Small intestine (tissue), 7 donors: ENCODE data around the gene TFAM. TPM values are rescaled to one million over a fixed set of nuclear protein-coding genes. Genes with fewer than 3 reads are reported as not detected.

Experiments
- DNase-seq, 2 donors: peaks; one replicate each; pipeline versions ENCODE4 v3.0.0 to v3.0.0-alpha.2; 2013
- FAIRE-seq: peaks from 2 replicates; lab custom pipeline; 2012; peaks lifted over from hg19 to GRCh38; lab: Jason Lieb, UNC
- H3K27ac ChIP-seq, 3 donors: one replicate each; pipeline ENCODE4 v1.5.1; 2013; ENCODE audit warnings: low read length in 2 of 3, mild to moderate bottlenecking in 2 of 3, control low read depth in 1 of 3, inconsistent platforms in 1 of 3, low read depth in 1 of 3, moderate library complexity in 1 of 3
- H3K27me3 ChIP-seq, 3 donors: one replicate each; pipeline ENCODE4 v1.6.1; 2013; ENCODE audit warnings: low read length in 3 of 3, inconsistent platforms in 1 of 3; ENCODE audit not compliant: control insufficient read depth in 3 of 3, insufficient read depth in 3 of 3
- H3K36me3 ChIP-seq, 3 donors: one replicate each; pipeline ENCODE4 v1.6.1; 2013; ENCODE audit warnings: low read length in 3 of 3, inconsistent platforms in 1 of 3, low read depth in 1 of 3, mild to moderate bottlenecking in 1 of 3, moderate library complexity in 1 of 3; ENCODE audit not compliant: control insufficient read depth in 3 of 3, insufficient read depth in 2 of 3
- H3K4me1 ChIP-seq, 3 donors: one replicate each; pipeline ENCODE4 v1.6.1; 2013; ENCODE audit warnings: low read length in 2 of 3, inconsistent platforms in 1 of 3, low read depth in 1 of 3, mild to moderate bottlenecking in 1 of 3, moderate library complexity in 1 of 3; ENCODE audit not compliant: control insufficient read depth in 3 of 3, insufficient read depth in 2 of 3
- H3K4me3 ChIP-seq, 3 donors: one replicate each; pipeline ENCODE4 v1.5.1; 2013; ENCODE audit warnings: low read length in 3 of 3, control low read depth in 1 of 3, inconsistent platforms in 1 of 3, low read depth in 1 of 3, mild to moderate bottlenecking in 1 of 3, moderate library complexity in 1 of 3
- H3K9me3 ChIP-seq, 2 donors: one replicate each; pipeline ENCODE4 v1.6.1; 2013; ENCODE audit warnings: low read depth in 1 of 2, low read length in 1 of 2; ENCODE audit not compliant: control insufficient read depth in 2 of 2, insufficient read depth in 1 of 2
- WGBS, 3 donors: extraction: QIAGEN DNeasy Blood & Tissue Kit; methylation state at CpG; one replicate each; pipeline ENCODE4 v1.1.7; 2013; 5-methylcytosine and 5-hydroxymethylcytosine counted together
- polyA plus RNA-seq, 4 donors: library from polyadenylated mRNA; stranded (reverse) in 3 of 4; unstranded in 1 of 4; fragments of 200-250 nt in 3 of 4; fragments of 120-200 nt in 1 of 4; gene quantifications; one replicate each; pipeline versions ENCODE4 v1.2.1 to v1.2.3, GENCODE V29; 2013
- donor health status: healthy with polysubstance abuse.
- donor health status: control.
- donor health status: control.
- donor health status: Bipolar disorder and iron deficiency.
- donor health status: healthy.

TFAM gene
- polyA plus RNA-seq, 4 donors = 14.1 to 43.6 (median 19.0) TPM

- no peak for FAIRE-seq
Observed at GRCh38 chr10:58384095-58384494, 1.1 kb upstream of the TFAM start.

GRCh38 chr10:58384544-58384998 lies 639 bp upstream of the TFAM start:
- FAIRE-seq = no peak
- 1 to 2% (median 1%) methylated on average over 12 of the region's 12 CpGs for WGBS, 3 donors
- no peak for DNase-seq

More at GRCh38 chr10:58384095-58384494, 1.1 kb upstream of the TFAM start:
- peaks cover 0 to 12% (median 0%) of the 10 kb centered on the region in 3 donors for H3K4me1 ChIP-seq
- peak overlapping the region in 2 of 3 donors; percentile 76 to 97 for H3K4me3 ChIP-seq
- no peaks in the 10 kb centered on the region for H3K27me3 ChIP-seq
- WGBS, 3 donors = 19 to 45% (median 41%) methylated on average over 3 of the region's 3 CpGs
- peaks cover 0 to 8% (median 0%) of the 10 kb centered on the region in 3 donors for H3K36me3 ChIP-seq
- H3K9me3 ChIP-seq = no peaks in the 10 kb centered on the region
- peak overlapping the region in 2 of 3 donors; percentile 86 to 97 for H3K27ac ChIP-seq
- DNase-seq = peak; percentile 12 to 24

GRCh38 chr10:58385784-58386112 lies 538 bp downstream of the TFAM start:
- H3K27ac ChIP-seq = peak overlapping the region; percentile 66 to 98 (median 86)
- H3K27me3 ChIP-seq = no peaks in the 10 kb centered on the region
- peaks cover 0 to 8% (median 3%) of the 10 kb centered on the region in 3 donors for H3K36me3 ChIP-seq
- WGBS, 3 donors = 0 to 1% (median 1%) methylated on average over 14 to 15 of the region's 15 CpGs
- no peaks in the 10 kb centered on the region for H3K9me3 ChIP-seq
- peak overlapping the region; percentile 76 to 97 (median 78) for H3K4me3 ChIP-seq
- FAIRE-seq (no peak), DNase-seq (peak; percentile 51 to 58)
- peaks cover 0 to 12% (median 0%) of the 10 kb centered on the region in 3 donors for H3K4me1 ChIP-seq

More at GRCh38 chr10:58384544-58384998, 639 bp upstream of the TFAM start:
- no peaks in the 10 kb centered on the region for H3K9me3 ChIP-seq
- peaks cover 0 to 8% (median 3%) of the 10 kb centered on the region in 3 donors for H3K36me3 ChIP-seq
- H3K27me3 ChIP-seq = no peaks in the 10 kb centered on the region
- H3K27ac ChIP-seq = peak overlapping the region; percentile 73 to 97 (median 86)
- H3K4me1 ChIP-seq = peaks cover 0 to 12% (median 0%) of the 10 kb centered on the region in 3 donors
- peak overlapping the region; percentile 76 to 97 (median 78) for H3K4me3 ChIP-seq

GRCh38 chr10:58389024-58389423 lies 3.8 kb downstream of the TFAM start:
- FAIRE-seq (no peak), DNase-seq (no peak)
- no peaks in the 10 kb centered on the region for H3K27me3 ChIP-seq
- peaks cover 0 to 10% (median 0%) of the 10 kb centered on the region in 3 donors for H3K4me1 ChIP-seq
- peaks cover 0 to 15% (median 5%) of the 10 kb centered on the region in 3 donors for H3K36me3 ChIP-seq
- H3K4me3 ChIP-seq = no peak overlapping the region
- no peaks in the 10 kb centered on the region for H3K9me3 ChIP-seq
- no peak overlapping the region for H3K27ac ChIP-seq
- 92 to 96% (median 94%) methylated on average over 3 of the region's 3 CpGs for WGBS, 3 donors

GRCh38 chr10:58393317-58393716 lies 8.1 kb downstream of the TFAM start:
- DNase-seq = no peak
- H3K27me3 ChIP-seq = no peaks in the 10 kb centered on the region
- no peaks in the 10 kb centered on the region for H3K4me1 ChIP-seq
- H3K27ac ChIP-seq = no peak overlapping the region
- FAIRE-seq = no peak
- no peak overlapping the region for H3K4me3 ChIP-seq
- peaks cover 0 to 13% (median 7%) of the 10 kb centered on the region in 3 donors for H3K36me3 ChIP-seq
- no peaks in the 10 kb centered on the region for H3K9me3 ChIP-seq
- WGBS, 3 donors = 68 to 83% (median 82%) methylated on average over 2 of the region's 2 CpGs

- no peak overlapping the region for H3K4me3 ChIP-seq
- no peaks in the 10 kb centered on the region for H3K4me1 ChIP-seq
- DNase-seq (no peak), FAIRE-seq (no peak)
- H3K9me3 ChIP-seq = no peaks in the 10 kb centered on the region
- H3K27ac ChIP-seq = no peak overlapping the region
- H3K27me3 ChIP-seq = no peaks in the 10 kb centered on the region
- peaks cover 0 to 13% (median 6%) of the 10 kb centered on the region in 3 donors for H3K36me3 ChIP-seq
Observed at GRCh38 chr10:58394471-58394870, 9.3 kb downstream of the TFAM start.

GRCh38 chr10:58396057-58396456 lies 10.8 kb downstream of the TFAM start:
- Histone ChIP-seq H3K27ac (no peak overlapping the region), H3K9me3 (no peaks in the 10 kb centered on the region), H3K4me1 (no peaks in the 10 kb centered on the region), H3K4me3 (no peak overlapping the region), H3K36me3 (peaks cover 0 to 13% (median 4%) of the 10 kb centered on the region in 3 donors), H3K27me3 (no peaks in the 10 kb centered on the region)
- DNase-seq (no peak), FAIRE-seq (no peak)

GRCh38 chr10:58397830-58398229 lies 12.6 kb downstream of the TFAM start:
- Histone ChIP-seq H3K27me3 (no peaks in the 10 kb centered on the region), H3K4me1 (no peaks in the 10 kb centered on the region), H3K4me3 (no peak overlapping the region), H3K9me3 (no peaks in the 10 kb centered on the region), H3K36me3 (peaks cover 0 to 9% (median 2%) of the 10 kb centered on the region in 3 donors), H3K27ac (no peak overlapping the region)
- FAIRE-seq (no peak), DNase-seq (no peak)
- 97% methylated on average over 3 of the region's 3 CpGs for WGBS, 3 donors

GRCh38 chr10:58399410-58399809 lies 14.2 kb downstream of the TFAM start:
- FAIRE-seq = no peak
- DNase-seq = no peak
- Histone ChIP-seq H3K4me3 (no peak overlapping the region), H3K27me3 (no peaks in the 10 kb centered on the region), H3K36me3 (peaks cover 0 to 6% (median 2%) of the 10 kb centered on the region in 3 donors), H3K27ac (no peak overlapping the region), H3K4me1 (no peaks in the 10 kb centered on the region), H3K9me3 (no peaks in the 10 kb centered on the region)
- 85 to 96% (median 92%) methylated on average over 4 of the region's 4 CpGs for WGBS, 3 donors
